ENCODE results near the gene GDA. TPM values are rescaled to one million over a fixed set of nuclear protein-coding genes. Genes with fewer than 3 reads are reported as not detected.

GDA gene
- total RNA-seq, 6 experiments from 2014 or later, result 26.8 to 69.6 (median 45.3) TPM

- Histone ChIP-seq H3K27ac (no peak overlapping the region), H3K9me3 (no peaks in the 10 kb centered on the region), H3K4me1 (peaks cover 0 to 45% (median 6%) of the 10 kb centered on the region in 4 donors), H3K36me3 (peaks cover 0 to under 1% (median 0%) of the 10 kb centered on the region in 4 donors), H3K4me3 (no peak overlapping the region), H3K27me3 (no peaks in the 10 kb centered on the region)
- DNase-seq (no peak), ATAC-seq (no peak)
- WGBS (ENCODE audit: insufficient coverage, low coverage, low lambda C conversion rate, missing lambda C conversion rate), result 71% methylated on average over 7 of the region's 7 CpGs
- intact Hi-C loops (cut with DNase I), result no loop called here
- no peak for TF ChIP-seq CTCF (IDR thresholded peaks at IDR 0.05)
- no peak for TF ChIP-seq POLR2A (IDR thresholded peaks at IDR 0.05)
These were observed 16.1 kb downstream of the GDA start for GRCh38 chr9:72165326-72165725.

DNA sequence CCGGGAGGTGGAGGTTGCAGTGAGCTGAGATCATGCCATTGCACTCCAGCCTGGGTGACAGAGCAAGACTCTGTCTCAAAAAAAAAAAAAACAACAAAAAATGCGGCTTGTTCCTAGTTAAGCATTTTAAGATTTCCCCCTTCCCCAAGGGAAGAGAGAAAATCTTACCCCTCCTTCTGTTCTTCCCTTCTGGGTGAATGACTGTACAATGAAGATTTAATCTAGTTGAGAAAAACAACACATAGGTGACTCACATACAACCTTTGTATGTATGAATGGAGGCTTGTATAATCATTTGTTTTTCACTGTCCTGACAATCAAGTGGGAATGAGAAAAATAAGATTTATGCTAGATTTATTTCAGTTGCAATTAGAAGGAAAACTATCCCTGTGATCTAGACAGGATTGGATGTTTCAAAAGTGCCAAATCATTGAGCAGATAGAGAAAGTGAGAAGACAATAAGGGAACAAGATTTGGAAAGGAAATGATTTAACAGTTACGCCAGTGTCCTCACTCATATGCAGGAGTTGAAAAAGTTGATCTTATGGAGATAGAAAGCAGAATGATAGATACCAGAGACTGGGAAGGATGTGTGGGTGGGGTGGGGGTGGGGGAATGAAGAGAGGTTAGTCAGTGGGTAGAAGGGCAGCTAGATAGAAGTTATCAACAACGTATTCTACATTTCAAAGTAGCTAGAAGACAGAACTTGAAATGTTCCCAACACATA, 16.7 kb downstream of the GDA start:
- H3K9me3 ChIP-seq, result no peaks in the 10 kb centered on the region
- ATAC-seq (no peak), DNase-seq (no peak)
- no peaks in the 10 kb centered on the region for H3K36me3 ChIP-seq
- intact Hi-C loops (cut with DNase I), result no loop called here
- H3K27ac ChIP-seq, result no peak overlapping the region
- H3K27me3 ChIP-seq, result no peaks in the 10 kb centered on the region
- no peak overlapping the region for H3K4me3 ChIP-seq
- TF ChIP-seq CTCF (IDR thresholded peaks at IDR 0.05), result no peak
- TF ChIP-seq POLR2A (IDR thresholded peaks at IDR 0.05), result no peak
- H3K4me1 ChIP-seq, result peaks cover 0 to 45% (median 6%) of the 10 kb centered on the region in 4 donors
- 28% methylated on average over 2 of the region's 4 CpGs for WGBS (ENCODE audit: insufficient coverage, low coverage, low lambda C conversion rate, missing lambda C conversion rate)

- no peaks in the 10 kb centered on the region for H3K36me3 ChIP-seq
- peak; percentile 31 to 68 (median 64) for DNase-seq
- H3K27me3 ChIP-seq, result no peaks in the 10 kb centered on the region
- peak; percentile 86 to 94 (median 88) for ATAC-seq
- 0% methylated on average over 4 of the region's 5 CpGs for WGBS (ENCODE audit: insufficient coverage, low coverage, low lambda C conversion rate, missing lambda C conversion rate)
- H3K4me3 ChIP-seq, result no peak overlapping the region
- H3K27ac ChIP-seq, result peak overlapping the region in 2 of 3 donors; percentile 42 to 53
- peaks cover 0 to 49% (median 6%) of the 10 kb centered on the region in 4 donors for H3K4me1 ChIP-seq
- no peaks in the 10 kb centered on the region for H3K9me3 ChIP-seq
- intact Hi-C loops (cut with DNase I), result no loop called here
- no peak for TF ChIP-seq CTCF (IDR thresholded peaks at IDR 0.05)
- peak; percentile 21 for TF ChIP-seq POLR2A (IDR thresholded peaks at IDR 0.05)
These were observed 18.8 kb downstream of the GDA start for GRCh38 chr9:72168075-72168474.

- TF ChIP-seq CTCF (IDR thresholded peaks at IDR 0.05), result no peak
- no peak for TF ChIP-seq POLR2A (IDR thresholded peaks at IDR 0.05)
- Histone ChIP-seq H3K36me3 (peaks cover 0 to 9% (median 0%) of the 10 kb centered on the region in 4 donors), H3K4me1 (peaks cover 0 to 37% (median 6%) of the 10 kb centered on the region in 4 donors), H3K4me3 (no peak overlapping the region), H3K27ac (peak overlapping the region in 2 of 3 donors; percentile 42 to 53), H3K9me3 (no peaks in the 10 kb centered on the region), H3K27me3 (no peaks in the 10 kb centered on the region)
- intact Hi-C loops (cut with DNase I), result no loop called here
- no peak for DNase-seq
- peak; percentile 57 to 81 (median 74) for ATAC-seq
These were observed 19.9 kb downstream of the GDA start for GRCh38 chr9:72169178-72169577.

All from right lobe of liver (tissue), 6 donors.